CD4-positive, alpha-beta T cell (primary cell): ENCODE results near the gene PRSS50. TPM values are rescaled to one million over a fixed set of nuclear protein-coding genes. Genes with fewer than 3 reads are reported as not detected.

ENCODE experiments used
- ATAC-seq: fragments of 200-7000 bp; cut with Tn5 transposase; one replicate; pipeline ENCODE4 v1.10.0; 2022; ENCODE audit warnings: mild to moderate bottlenecking; ENCODE audit not compliant: poor library complexity
- CTCF ChIA-PET: fragments of 350-600 bp; sonication (Branson Sonifier 250); formaldehyde crosslinking; loops from one replicate; lab custom pipeline; 2021; ENCODE audit warnings: antibody characterized with exemption, inconsistent platforms; lab: Charles Lee
- POLR2A ChIA-PET: fragments of 350-600 bp; sonication (Branson Sonifier 250); formaldehyde crosslinking; loops from one replicate; lab custom pipeline; 2021; ENCODE audit warnings: antibody characterized with exemption, inconsistent platforms; lab: Charles Lee
- DNase-seq, 14 experiments: peaks; one replicate each; pipeline ENCODE4 v3.0.0-alpha.2; 2013 to 2020; ENCODE audit warnings: mixed read lengths in 2 of 14
- H3K27ac ChIP-seq, 2 donors: one replicate each; pipeline versions ENCODE4 v1.5.1 to v1.7.0; 2013; ENCODE audit warnings: low read length in 2 of 2, low read depth in 1 of 2, mild to moderate bottlenecking in 1 of 2
- H3K27me3 ChIP-seq, 2 experiments: 1 replicate in 1 of 2; 2 replicates in 1 of 2; pipeline versions ENCODE4 v1.6.1 to v1.7.0; 2013; ENCODE audit warnings: low read length in 2 of 2, control low read depth in 1 of 2, mild to moderate bottlenecking in 1 of 2, moderate library complexity in 1 of 2; ENCODE audit not compliant: insufficient read depth in 2 of 2, control insufficient read depth in 1 of 2
- H3K36me3 ChIP-seq: one replicate; pipeline ENCODE4 v1.6.1; 2013; ENCODE audit warnings: low read length, control low read depth; ENCODE audit not compliant: insufficient read depth
- H3K4me1 ChIP-seq: one replicate; pipeline ENCODE4 v1.6.1; 2013; ENCODE audit warnings: low read length, control low read depth; ENCODE audit not compliant: insufficient read depth
- H3K4me3 ChIP-seq: one replicate; pipeline ENCODE4 v1.5.1; 2013; ENCODE audit warnings: mild to moderate bottlenecking, low read length, moderate library complexity
- H3K9me3 ChIP-seq, 2 experiments: 1 replicate in 1 of 2; 2 replicates in 1 of 2; pipeline versions ENCODE4 v1.6.1 to v1.7.0; 2013; ENCODE audit warnings: low read length in 2 of 2, mild to moderate bottlenecking in 2 of 2, control low read depth in 1 of 2, moderate library complexity in 1 of 2; ENCODE audit not compliant: control insufficient read depth in 1 of 2, insufficient read depth in 1 of 2
- H3K27ac Mint-ChIP-seq: one replicate; pipeline ENCODE4 v1.8.0; 2020; ENCODE audit warnings: mixed read lengths
- H3K27me3 Mint-ChIP-seq: one replicate; pipeline ENCODE4 v1.8.0; 2021; ENCODE audit warnings: mixed read lengths
- H3K36me3 Mint-ChIP-seq: one replicate; pipeline ENCODE4 v1.8.0; 2021; ENCODE audit warnings: low read depth, mixed read lengths
- H3K4me1 Mint-ChIP-seq: one replicate; pipeline ENCODE4 v1.8.0; 2021; ENCODE audit warnings: low read depth, mixed read lengths
- H3K4me3 Mint-ChIP-seq: one replicate; pipeline ENCODE4 v1.8.0; 2020; ENCODE audit warnings: mild to moderate bottlenecking, mixed read lengths
- H3K9me3 Mint-ChIP-seq: one replicate; pipeline ENCODE4 v1.8.0; 2020; ENCODE audit warnings: mixed read lengths
- intact Hi-C, 2 experiments: fragments of 100-400 bp; cut with DNase I in 1 of 2; cut with micrococcal nuclease in 1 of 2; formaldehyde crosslinking; loops; one replicate each; pipeline versions ENCODE4 v1.15.1 to v1.9.0; 2023 to 2025; cut with DNase I, micrococcal nuclease
- total RNA-seq, 174 experiments: library from RNA in 2 of 174; stranded (reverse) in 2 of 174; gene quantifications; one replicate each; pipeline ENCODE4 v1.2.3 and lab custom pipeline; 2021 to 2026
- TF ChIP-seq, protein P1 (sequence below): fragments of 200-600 bp; IDR thresholded peaks from one replicate; pipeline ENCODE4 v1.8.0; 2022; ENCODE audit warnings: antibody characterized with exemption, mild to moderate bottlenecking

Gene PRSS50
- total RNA-seq, 2 experiments from 2014 or later = not detected

DNA sequence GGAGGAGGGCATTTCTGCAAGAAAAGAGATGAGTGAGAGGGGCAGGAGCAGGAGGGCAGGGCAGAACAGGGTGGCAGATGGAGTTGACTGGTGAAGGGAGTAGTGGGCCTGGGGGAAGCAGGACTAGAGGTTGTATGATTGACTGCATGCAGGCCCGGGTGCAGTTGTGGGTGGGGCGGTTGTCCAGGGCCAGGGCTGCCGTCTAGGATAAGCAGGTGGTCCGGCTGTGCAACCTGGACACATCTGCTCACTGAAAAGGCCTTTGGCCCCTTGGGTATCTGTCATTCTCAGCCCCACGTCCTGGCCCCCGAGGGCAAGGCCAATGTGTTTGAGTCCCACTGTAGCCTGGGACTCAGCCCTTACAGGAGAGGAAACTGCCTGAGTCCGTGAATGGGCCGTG is 49.6 kb downstream of the PRSS50 start:
- H3K36me3 ChIP-seq = peaks cover under 1% of the 10 kb centered on the region
- POLR2A ChIA-PET = no interaction called here
- Mint-ChIP-seq H3K9me3 (no peaks in the 10 kb centered on the region), H3K27ac (no peak overlapping the region), H3K36me3 (peaks cover 14% of the 10 kb centered on the region), H3K27me3 (no peaks in the 10 kb centered on the region), H3K4me3 (no peak overlapping the region), H3K4me1 (no peaks in the 10 kb centered on the region)
- DNase-seq = peak in 2 of 14 experiments; percentile 5 to 14
- H3K27ac ChIP-seq = no peak overlapping the region
- no peaks in the 10 kb centered on the region for H3K4me1 ChIP-seq
- ATAC-seq = no peak
- intact Hi-C loops = no loop called here
- CTCF ChIA-PET = no interaction called here
- no peaks in the 10 kb centered on the region for H3K27me3 ChIP-seq
- TF ChIP-seq, protein P1, sequence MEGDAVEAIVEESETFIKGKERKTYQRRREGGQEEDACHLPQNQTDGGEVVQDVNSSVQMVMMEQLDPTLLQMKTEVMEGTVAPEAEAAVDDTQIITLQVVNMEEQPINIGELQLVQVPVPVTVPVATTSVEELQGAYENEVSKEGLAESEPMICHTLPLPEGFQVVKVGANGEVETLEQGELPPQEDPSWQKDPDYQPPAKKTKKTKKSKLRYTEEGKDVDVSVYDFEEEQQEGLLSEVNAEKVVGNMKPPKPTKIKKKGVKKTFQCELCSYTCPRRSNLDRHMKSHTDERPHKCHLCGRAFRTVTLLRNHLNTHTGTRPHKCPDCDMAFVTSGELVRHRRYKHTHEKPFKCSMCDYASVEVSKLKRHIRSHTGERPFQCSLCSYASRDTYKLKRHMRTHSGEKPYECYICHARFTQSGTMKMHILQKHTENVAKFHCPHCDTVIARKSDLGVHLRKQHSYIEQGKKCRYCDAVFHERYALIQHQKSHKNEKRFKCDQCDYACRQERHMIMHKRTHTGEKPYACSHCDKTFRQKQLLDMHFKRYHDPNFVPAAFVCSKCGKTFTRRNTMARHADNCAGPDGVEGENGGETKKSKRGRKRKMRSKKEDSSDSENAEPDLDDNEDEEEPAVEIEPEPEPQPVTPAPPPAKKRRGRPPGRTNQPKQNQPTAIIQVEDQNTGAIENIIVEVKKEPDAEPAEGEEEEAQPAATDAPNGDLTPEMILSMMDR = no peak
- H3K4me3 ChIP-seq = no peak overlapping the region
- no peaks in the 10 kb centered on the region for H3K9me3 ChIP-seq

DNA sequence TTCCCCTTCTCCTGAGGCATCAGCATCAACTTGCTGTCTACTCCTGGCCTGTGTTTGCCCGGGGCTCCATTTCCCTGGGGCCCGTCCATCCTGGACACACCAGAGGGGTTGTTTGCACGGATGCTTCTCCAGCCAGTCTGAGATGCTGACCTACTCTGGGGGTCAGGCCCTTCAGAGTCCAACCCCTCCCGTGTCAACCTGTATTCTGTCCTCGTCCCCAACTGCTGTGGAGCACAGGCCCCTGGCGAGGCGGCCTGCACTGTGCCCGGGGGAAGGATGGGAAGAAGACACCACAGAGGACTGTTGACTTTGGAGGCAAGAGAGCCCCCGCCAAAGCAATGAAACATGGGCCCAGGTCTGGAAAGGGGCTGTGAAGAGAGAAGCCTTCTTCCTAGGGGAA is 50.0 kb downstream of the PRSS50 start:
- DNase-seq (peak in 2 of 14 experiments; percentile 3 to 22), ATAC-seq (no peak)
- Histone ChIP-seq H3K27me3 (no peaks in the 10 kb centered on the region), H3K9me3 (no peaks in the 10 kb centered on the region), H3K36me3 (no peaks in the 10 kb centered on the region), H3K4me3 (no peak overlapping the region), H3K4me1 (no peaks in the 10 kb centered on the region), H3K27ac (no peak overlapping the region)
- H3K4me1 Mint-ChIP-seq = no peaks in the 10 kb centered on the region
- no peak overlapping the region for H3K27ac Mint-ChIP-seq
- H3K4me3 Mint-ChIP-seq = no peak overlapping the region
- intact Hi-C loops = no loop called here
- H3K27me3 Mint-ChIP-seq = no peaks in the 10 kb centered on the region
- ChIA-PET CTCF (no interaction called here), POLR2A (no interaction called here)
- TF ChIP-seq, protein P1 = no peak
- H3K9me3 Mint-ChIP-seq = no peaks in the 10 kb centered on the region
- peaks cover 14% of the 10 kb centered on the region for H3K36me3 Mint-ChIP-seq

DNA sequence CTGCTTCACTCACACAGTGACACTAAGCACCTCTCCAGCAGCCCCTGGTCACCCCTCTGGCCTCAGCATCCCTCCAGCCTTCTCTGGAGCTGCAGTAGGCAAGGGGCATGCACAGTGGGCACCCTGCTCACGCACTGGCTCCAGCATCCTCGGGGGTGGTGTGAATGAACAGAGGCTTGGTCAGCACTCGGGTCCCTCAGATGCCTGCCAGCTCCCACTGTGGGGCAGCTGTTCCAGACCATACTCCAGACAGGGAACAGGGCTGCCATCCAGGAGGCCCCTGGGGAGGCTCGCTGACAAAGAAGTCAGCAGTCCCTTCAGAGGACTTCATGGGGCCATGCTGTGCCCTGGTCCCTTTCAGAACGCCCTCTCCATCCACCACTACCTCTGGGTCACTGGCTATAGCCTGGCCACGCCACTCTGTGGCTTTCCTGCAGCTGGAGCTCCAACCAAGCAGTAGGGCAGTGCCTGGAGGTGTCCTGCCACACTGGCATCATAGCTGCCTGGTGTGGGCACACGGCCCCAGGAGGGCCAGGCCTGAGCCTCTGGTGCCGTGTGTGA is 50.5 kb downstream of the PRSS50 start:
- ATAC-seq = no peak
- no peaks in the 10 kb centered on the region for H3K9me3 ChIP-seq
- DNase-seq = peak in 3 of 14 experiments; percentile 0 to 25 (median 7)
- no peak overlapping the region for H3K27ac Mint-ChIP-seq
- ChIA-PET CTCF (no interaction called here), POLR2A (no interaction called here)
- H3K27me3 Mint-ChIP-seq = no peaks in the 10 kb centered on the region
- no peaks in the 10 kb centered on the region for H3K9me3 Mint-ChIP-seq
- intact Hi-C loops = no loop called here
- H3K4me3 Mint-ChIP-seq = no peak overlapping the region
- H3K4me1 Mint-ChIP-seq = no peaks in the 10 kb centered on the region
- no peak overlapping the region for H3K4me3 ChIP-seq
- no peaks in the 10 kb centered on the region for H3K27me3 ChIP-seq
- no peaks in the 10 kb centered on the region for H3K4me1 ChIP-seq
- no peak overlapping the region for H3K27ac ChIP-seq
- TF ChIP-seq, protein P1 = no peak
- no peaks in the 10 kb centered on the region for H3K36me3 ChIP-seq
- peaks cover 10% of the 10 kb centered on the region for H3K36me3 Mint-ChIP-seq
